Osteocyte (in vitro differentiated cells): ENCODE results near the gene GLIS2. TPM values are rescaled to one million over a fixed set of nuclear protein-coding genes. Genes with fewer than 3 reads are reported as not detected.

Source experiments
- DNase-seq: peaks from one replicate; pipeline ENCODE4 v3.0.0; 2021; ENCODE audit warnings: mixed read lengths; ENCODE audit not compliant: unreplicated experiment; ENCODE audit errors: extremely low spot score
- H3K27ac Mint-ChIP-seq: one replicate; pipeline ENCODE4 v1.8.0; 2021; ENCODE audit warnings: mild to moderate bottlenecking, mixed read lengths; ENCODE audit not compliant: unreplicated experiment
- H3K27me3 Mint-ChIP-seq: one replicate; pipeline ENCODE4 v1.8.0; 2021; ENCODE audit warnings: mixed read lengths; ENCODE audit not compliant: unreplicated experiment
- H3K36me3 Mint-ChIP-seq: one replicate; pipeline ENCODE4 v1.8.0; 2021; ENCODE audit warnings: mixed read lengths; ENCODE audit not compliant: unreplicated experiment
- H3K4me1 Mint-ChIP-seq: one replicate; pipeline ENCODE4 v1.8.0; 2021; ENCODE audit warnings: mixed read lengths; ENCODE audit not compliant: unreplicated experiment
- H3K4me3 Mint-ChIP-seq: one replicate; pipeline ENCODE4 v1.8.0; 2021; ENCODE audit warnings: mild to moderate bottlenecking, moderate library complexity, mixed read lengths; ENCODE audit not compliant: unreplicated experiment
- H3K9me3 Mint-ChIP-seq: one replicate; pipeline ENCODE4 v1.8.0; 2021; ENCODE audit warnings: mixed read lengths; ENCODE audit not compliant: unreplicated experiment
- total RNA-seq: library from RNA; stranded (reverse); gene quantifications from 2 replicates; pipeline ENCODE4 v1.2.1, GENCODE V29; 2021
- TF ChIP-seq, protein P1 (sequence below): fragments of 200-600 bp; sonication (generic); IDR thresholded peaks from 2 replicates; pipeline ENCODE4 v1.5.0; 2021; ENCODE audit warnings: antibody characterized with exemption, mild to moderate bottlenecking, moderate library complexity

Gene GLIS2
- total RNA-seq, 1 donor from 2014 or later, result 59.9 TPM

- Mint-ChIP-seq H3K4me3 (no peak overlapping the region), H3K9me3 (no peaks in the 10 kb centered on the region), H3K36me3 (peaks cover 4% of the 10 kb centered on the region), H3K27ac (no peak overlapping the region), H3K4me1 (peaks cover 14% of the 10 kb centered on the region), H3K27me3 (no peaks in the 10 kb centered on the region)
- TF ChIP-seq, protein P1, sequence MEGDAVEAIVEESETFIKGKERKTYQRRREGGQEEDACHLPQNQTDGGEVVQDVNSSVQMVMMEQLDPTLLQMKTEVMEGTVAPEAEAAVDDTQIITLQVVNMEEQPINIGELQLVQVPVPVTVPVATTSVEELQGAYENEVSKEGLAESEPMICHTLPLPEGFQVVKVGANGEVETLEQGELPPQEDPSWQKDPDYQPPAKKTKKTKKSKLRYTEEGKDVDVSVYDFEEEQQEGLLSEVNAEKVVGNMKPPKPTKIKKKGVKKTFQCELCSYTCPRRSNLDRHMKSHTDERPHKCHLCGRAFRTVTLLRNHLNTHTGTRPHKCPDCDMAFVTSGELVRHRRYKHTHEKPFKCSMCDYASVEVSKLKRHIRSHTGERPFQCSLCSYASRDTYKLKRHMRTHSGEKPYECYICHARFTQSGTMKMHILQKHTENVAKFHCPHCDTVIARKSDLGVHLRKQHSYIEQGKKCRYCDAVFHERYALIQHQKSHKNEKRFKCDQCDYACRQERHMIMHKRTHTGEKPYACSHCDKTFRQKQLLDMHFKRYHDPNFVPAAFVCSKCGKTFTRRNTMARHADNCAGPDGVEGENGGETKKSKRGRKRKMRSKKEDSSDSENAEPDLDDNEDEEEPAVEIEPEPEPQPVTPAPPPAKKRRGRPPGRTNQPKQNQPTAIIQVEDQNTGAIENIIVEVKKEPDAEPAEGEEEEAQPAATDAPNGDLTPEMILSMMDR, result no peak
- DNase-seq, result peak; percentile 80
Measured at GRCh38 chr16:4336701-4337539, 21.1 kb downstream of the GLIS2 start.

GRCh38 chr16:4337540-4338088, 21.7 kb downstream of the GLIS2 start:
- H3K4me3 Mint-ChIP-seq, result no peak overlapping the region

DNA sequence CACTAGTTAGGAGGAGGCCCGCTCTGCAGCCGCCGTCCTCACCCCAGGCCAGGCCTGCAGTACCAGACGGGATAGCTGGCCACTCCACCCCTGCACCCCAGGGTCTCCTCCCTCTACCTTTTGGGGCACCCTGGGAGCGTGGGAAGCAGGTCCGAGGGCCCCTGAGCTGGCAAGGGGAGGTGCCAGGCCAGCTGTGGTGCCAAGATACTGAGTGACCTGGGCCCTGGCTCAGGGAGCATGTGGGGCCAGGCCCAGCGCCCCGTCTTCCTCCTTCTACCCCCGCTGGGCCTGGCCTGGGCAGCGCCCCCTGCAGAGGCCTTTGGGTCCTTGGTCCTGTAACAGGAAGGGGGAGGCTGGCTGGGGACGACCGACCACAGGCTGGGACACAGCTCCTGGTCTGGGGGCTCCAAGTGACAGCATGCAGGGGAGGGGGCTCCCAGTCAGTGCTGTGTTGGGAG, 22.3 kb downstream of the GLIS2 start:
- H3K9me3 Mint-ChIP-seq, result no peaks in the 10 kb centered on the region
- no peaks in the 10 kb centered on the region for H3K27me3 Mint-ChIP-seq
- DNase-seq, result no peak
- no peak overlapping the region for H3K4me3 Mint-ChIP-seq
- H3K36me3 Mint-ChIP-seq, result peaks cover 4% of the 10 kb centered on the region
- H3K27ac Mint-ChIP-seq, result no peak overlapping the region
- TF ChIP-seq, protein P1, result no peak
- peaks cover 14% of the 10 kb centered on the region for H3K4me1 Mint-ChIP-seq

More at GRCh38 chr16:4337540-4338088, 21.7 kb downstream of the GLIS2 start:
- no peak for DNase-seq
- Mint-ChIP-seq H3K36me3 (peaks cover 4% of the 10 kb centered on the region), H3K27me3 (no peaks in the 10 kb centered on the region), H3K27ac (peak overlapping the region; percentile 27), H3K4me1 (peaks cover 14% of the 10 kb centered on the region), H3K9me3 (no peaks in the 10 kb centered on the region)
- TF ChIP-seq, protein P1, result no peak

DNA sequence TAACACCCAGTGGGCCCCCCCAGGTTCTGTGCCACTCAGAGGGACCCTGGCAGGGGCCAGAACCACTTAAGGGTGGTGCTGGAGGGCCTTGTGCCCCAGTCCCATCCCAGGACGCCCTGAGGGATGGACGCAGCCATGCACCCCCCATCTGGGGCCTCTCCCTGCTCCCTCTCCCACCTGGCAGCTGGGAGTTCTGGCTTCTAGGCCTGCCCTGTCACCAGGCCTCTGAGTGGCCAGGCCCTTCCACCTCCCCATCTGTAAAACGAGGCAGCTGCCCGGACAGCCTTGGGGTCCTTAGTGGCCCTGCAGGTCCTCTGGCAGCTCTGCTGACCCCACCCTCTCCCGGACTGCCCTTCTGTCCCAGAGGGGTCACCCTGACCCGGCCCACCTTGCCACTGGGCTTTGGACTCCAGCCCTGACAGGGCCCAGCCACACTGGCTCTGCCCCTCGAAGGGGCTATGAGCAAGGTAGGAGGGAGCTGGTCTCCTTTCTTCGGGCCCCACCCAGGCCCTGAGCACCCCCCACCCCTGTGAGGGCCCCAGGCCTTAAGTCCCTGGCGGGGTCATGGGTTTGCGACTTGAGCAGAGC, 22.9 kb downstream of the GLIS2 start:
- H3K4me3 Mint-ChIP-seq, result no peak overlapping the region
- H3K27me3 Mint-ChIP-seq, result no peaks in the 10 kb centered on the region
- H3K27ac Mint-ChIP-seq, result no peak overlapping the region
- H3K9me3 Mint-ChIP-seq, result no peaks in the 10 kb centered on the region
- H3K4me1 Mint-ChIP-seq, result peaks cover 14% of the 10 kb centered on the region
- H3K36me3 Mint-ChIP-seq, result peaks cover 4% of the 10 kb centered on the region
- TF ChIP-seq, protein P1, result no peak
- no peak for DNase-seq

DNA sequence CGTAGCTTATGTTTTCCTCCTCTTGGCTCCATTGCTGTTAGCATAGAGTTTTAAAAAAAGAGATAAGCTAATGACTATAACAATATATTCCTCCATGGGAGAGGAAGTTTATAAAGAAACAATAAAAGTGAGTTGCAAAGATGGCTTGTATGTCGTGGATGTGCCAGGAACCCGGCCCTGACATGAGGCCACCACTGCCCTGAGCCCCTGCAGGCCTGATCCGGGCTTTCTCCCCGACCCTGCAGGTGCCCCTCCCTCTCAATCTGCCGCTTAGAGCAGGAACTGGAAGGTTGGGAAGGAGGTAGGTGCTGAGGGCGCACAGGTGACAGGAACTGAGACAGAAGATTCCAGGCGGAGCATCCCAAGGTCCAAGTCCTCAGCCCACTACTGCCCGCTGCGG, 23.6 kb downstream of the GLIS2 start:
- H3K27me3 Mint-ChIP-seq, result no peaks in the 10 kb centered on the region
- H3K4me3 Mint-ChIP-seq, result no peak overlapping the region
- no peaks in the 10 kb centered on the region for H3K9me3 Mint-ChIP-seq
- H3K36me3 Mint-ChIP-seq, result peaks cover 4% of the 10 kb centered on the region
- H3K4me1 Mint-ChIP-seq, result peaks cover 14% of the 10 kb centered on the region
- no peak for DNase-seq
- peak overlapping the region; percentile 73 for H3K27ac Mint-ChIP-seq
- TF ChIP-seq, protein P1, result no peak
